Central memory CD8-positive, alpha-beta T cell (primary cell): ENCODE measurements around the gene TMEM179.
"Not testable (repeated sequence)": the region's sequence is repeated elsewhere in the genome, so short reads cannot be mapped to it uniquely, and the experiment has no call there.

ENCODE experiments used
- ATAC-seq: fragments of 150-1000 bp; cut with Tn5 transposase; replicated peaks from 2 replicates; pipeline ENCODE4 v1.10.0; 2022; ENCODE audit warnings: mild to moderate bottlenecking, moderate FRiP score, moderate number of reproducible peaks; ENCODE audit not compliant: poor library complexity, severe bottlenecking; ENCODE audit errors: extremely low read depth
- DNase-seq, 2 donors: peaks; one replicate each; pipeline ENCODE4 v3.0.0; 2021; ENCODE audit warnings: low spot score in 2 of 2
- H3K27ac Mint-ChIP-seq: one replicate; pipeline ENCODE4 v1.8.0; 2022; ENCODE audit warnings: low read depth, mild to moderate bottlenecking, moderate library complexity, mixed read lengths
- H3K27me3 Mint-ChIP-seq: one replicate; pipeline ENCODE4 v1.8.0; 2022; ENCODE audit warnings: mixed read lengths
- H3K36me3 Mint-ChIP-seq: one replicate; pipeline ENCODE4 v1.8.0; 2022; ENCODE audit warnings: mild to moderate bottlenecking, moderate library complexity, mixed read lengths; ENCODE audit not compliant: insufficient read depth
- H3K4me1 Mint-ChIP-seq: one replicate; pipeline ENCODE4 v1.8.0; 2022; ENCODE audit warnings: mixed read lengths
- H3K4me3 Mint-ChIP-seq: one replicate; pipeline ENCODE4 v1.8.0; 2022; ENCODE audit warnings: mild to moderate bottlenecking, moderate library complexity, mixed read lengths
- H3K9me3 Mint-ChIP-seq: one replicate; pipeline ENCODE4 v1.8.0; 2022; ENCODE audit warnings: mixed read lengths

The TMEM179 gene

GRCh38 chr14:104586832-104587620 lies 17.5 kb downstream of the TMEM179 start:
- Mint-ChIP-seq H3K27ac (no peak overlapping the region), H3K36me3 (peaks cover 1% of the 10 kb centered on the region), H3K9me3 (no peaks in the 10 kb centered on the region), H3K4me1 (no peaks in the 10 kb centered on the region), H3K4me3 (no peak overlapping the region), H3K27me3 (no peaks in the 10 kb centered on the region)
- DNase-seq (no peak), ATAC-seq (no peak)

DNA sequence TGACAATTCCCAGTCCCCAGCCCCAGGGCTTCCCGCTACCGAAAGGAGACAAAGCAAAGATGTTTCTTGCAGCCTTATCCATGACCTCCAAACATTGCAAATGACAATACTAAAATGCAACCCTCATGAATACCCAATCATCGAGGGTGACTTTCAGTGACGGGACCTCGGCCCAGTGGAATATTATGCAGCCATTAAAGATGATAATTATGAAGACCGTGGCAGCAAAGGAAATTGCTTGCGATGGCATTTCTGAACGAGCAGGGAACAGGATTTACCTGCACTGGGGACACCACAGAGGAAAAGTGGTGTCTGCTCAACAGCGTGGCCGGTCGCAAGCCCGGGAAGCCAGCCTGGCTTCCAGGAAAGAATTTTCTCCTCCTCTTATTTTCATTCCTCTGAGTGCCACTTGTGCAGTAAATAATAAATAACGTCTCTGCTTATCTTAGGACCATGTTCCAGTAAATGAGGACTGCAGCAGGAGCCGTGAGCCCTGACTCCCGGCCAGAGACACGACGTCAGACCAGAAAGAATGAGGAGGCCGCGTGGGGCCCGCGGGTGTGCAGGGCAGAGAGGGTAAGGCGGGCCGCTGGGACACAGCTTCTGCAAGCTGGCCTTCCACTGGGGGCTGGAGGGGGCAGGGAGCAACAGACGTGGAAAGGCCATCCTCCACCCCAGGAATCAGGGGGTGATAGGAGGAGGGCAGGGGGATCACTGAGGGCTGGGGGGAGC lies 18.4 kb downstream of the TMEM179 start:
- no peak for DNase-seq
- Mint-ChIP-seq H3K4me1 (no peaks in the 10 kb centered on the region), H3K27me3 (no peaks in the 10 kb centered on the region), H3K9me3 (no peaks in the 10 kb centered on the region), H3K4me3 (no peak overlapping the region), H3K27ac (no peak overlapping the region), H3K36me3 (peaks cover 1% of the 10 kb centered on the region)
- ATAC-seq: no peak

- ATAC-seq (no peak), DNase-seq (no peak)
- Mint-ChIP-seq H3K9me3 (no peaks in the 10 kb centered on the region), H3K4me1 (no peaks in the 10 kb centered on the region), H3K27me3 (no peaks in the 10 kb centered on the region), H3K36me3 (peaks cover 1% of the 10 kb centered on the region), H3K4me3 (no peak overlapping the region), H3K27ac (no peak overlapping the region)
These were observed 20.0 kb downstream of the TMEM179 start for GRCh38 chr14:104584557-104584956.

- no peaks in the 10 kb centered on the region for H3K27me3 Mint-ChIP-seq
- H3K4me1 Mint-ChIP-seq: no peaks in the 10 kb centered on the region
- no peak overlapping the region for H3K27ac Mint-ChIP-seq
- DNase-seq (no peak), ATAC-seq (no peak)
- H3K9me3 Mint-ChIP-seq: no peaks in the 10 kb centered on the region
- no peak overlapping the region for H3K4me3 Mint-ChIP-seq
- peaks cover 1% of the 10 kb centered on the region for H3K36me3 Mint-ChIP-seq
These were observed 20.9 kb downstream of the TMEM179 start for GRCh38 chr14:104583424-104584306.

GRCh38 chr14:104582662-104583061 lies 21.9 kb downstream of the TMEM179 start:
- ATAC-seq (no peak), DNase-seq (no peak)
- Mint-ChIP-seq H3K9me3 (no peaks in the 10 kb centered on the region), H3K4me3 (no peak overlapping the region), H3K36me3 (peaks cover 1% of the 10 kb centered on the region), H3K27ac (no peak overlapping the region), H3K4me1 (no peaks in the 10 kb centered on the region), H3K27me3 (no peaks in the 10 kb centered on the region)

DNA sequence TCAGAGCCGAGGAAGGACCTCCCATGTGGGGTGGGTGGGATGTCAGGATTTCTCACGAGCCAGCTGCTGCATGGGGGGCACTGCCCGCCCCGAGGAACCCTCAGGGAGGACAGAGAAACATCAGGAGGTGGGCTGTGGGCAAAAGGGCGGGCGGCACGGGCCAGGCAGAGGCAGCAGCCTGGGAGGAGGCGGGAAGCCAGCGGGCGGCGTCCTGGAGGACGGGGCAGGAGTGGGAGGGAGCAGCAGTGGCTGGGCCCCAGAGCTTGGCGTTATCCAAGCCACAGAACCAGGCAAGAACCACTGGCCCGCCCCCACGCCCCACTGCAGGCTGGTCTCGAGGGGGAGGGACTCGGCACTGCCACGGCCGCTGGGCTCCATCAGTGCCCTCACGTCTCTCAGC lies 22.6 kb downstream of the TMEM179 start:
- Mint-ChIP-seq H3K27me3 (no peaks in the 10 kb centered on the region), H3K27ac (no peak overlapping the region), H3K4me3 (no peak overlapping the region), H3K4me1 (no peaks in the 10 kb centered on the region), H3K9me3 (no peaks in the 10 kb centered on the region), H3K36me3 (peaks cover 1% of the 10 kb centered on the region)
- DNase-seq: no peak
- no peak for ATAC-seq

DNA sequence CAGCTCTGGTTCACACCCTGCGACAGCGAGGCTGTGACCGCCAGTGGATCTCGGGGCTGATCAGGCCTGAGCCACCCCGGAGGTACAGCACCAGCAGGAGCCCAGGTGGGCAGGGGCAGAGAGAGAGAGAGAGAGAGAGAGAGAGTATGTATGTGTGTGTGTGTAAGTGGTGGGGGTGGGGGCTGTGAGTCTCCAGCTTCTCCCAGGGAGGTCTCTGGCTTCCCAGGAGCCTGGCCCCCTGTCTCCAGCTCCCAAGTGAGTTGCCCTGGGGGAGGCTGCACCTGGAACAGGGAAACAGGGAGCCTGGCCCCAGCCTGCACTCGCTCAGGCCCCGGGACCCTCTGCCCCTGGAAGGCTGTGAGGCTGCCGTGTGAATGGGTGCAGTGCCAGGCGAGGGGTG lies 23.1 kb downstream of the TMEM179 start:
- DNase-seq: no peak
- ATAC-seq: no peak
- Mint-ChIP-seq H3K36me3 (peaks cover 1% of the 10 kb centered on the region), H3K9me3 (no peaks in the 10 kb centered on the region), H3K27ac (no peak overlapping the region), H3K27me3 (no peaks in the 10 kb centered on the region), H3K4me1 (no peaks in the 10 kb centered on the region), H3K4me3 (no peak overlapping the region)

DNA sequence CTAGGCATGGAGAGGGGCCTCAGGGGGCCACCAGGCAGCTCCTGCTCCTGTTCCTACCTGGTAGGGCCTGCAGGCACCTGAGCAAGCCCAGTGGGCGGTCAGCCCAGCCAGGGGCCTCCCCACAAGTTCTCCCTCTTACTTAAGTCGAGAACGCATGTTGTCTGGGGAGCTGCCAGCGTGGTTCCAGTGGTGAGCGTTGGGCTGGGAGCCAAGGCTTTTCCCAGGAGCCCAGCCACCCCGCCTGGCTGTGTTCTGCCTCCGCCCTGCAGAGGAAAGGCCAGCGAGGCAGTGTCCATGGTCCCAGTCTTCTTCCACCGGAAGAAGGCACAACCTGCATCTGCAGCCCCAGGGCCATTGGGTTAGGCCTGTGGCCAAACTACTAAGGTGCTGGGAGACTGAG lies 23.6 kb downstream of the TMEM179 start:
- no peak overlapping the region for H3K27ac Mint-ChIP-seq
- peaks cover 1% of the 10 kb centered on the region for H3K36me3 Mint-ChIP-seq
- no peaks in the 10 kb centered on the region for H3K27me3 Mint-ChIP-seq
- no peak for DNase-seq
- H3K4me1 Mint-ChIP-seq: no peaks in the 10 kb centered on the region
- no peak for ATAC-seq
- H3K9me3 Mint-ChIP-seq: no peaks in the 10 kb centered on the region
- H3K4me3 Mint-ChIP-seq: no peak overlapping the region

DNA sequence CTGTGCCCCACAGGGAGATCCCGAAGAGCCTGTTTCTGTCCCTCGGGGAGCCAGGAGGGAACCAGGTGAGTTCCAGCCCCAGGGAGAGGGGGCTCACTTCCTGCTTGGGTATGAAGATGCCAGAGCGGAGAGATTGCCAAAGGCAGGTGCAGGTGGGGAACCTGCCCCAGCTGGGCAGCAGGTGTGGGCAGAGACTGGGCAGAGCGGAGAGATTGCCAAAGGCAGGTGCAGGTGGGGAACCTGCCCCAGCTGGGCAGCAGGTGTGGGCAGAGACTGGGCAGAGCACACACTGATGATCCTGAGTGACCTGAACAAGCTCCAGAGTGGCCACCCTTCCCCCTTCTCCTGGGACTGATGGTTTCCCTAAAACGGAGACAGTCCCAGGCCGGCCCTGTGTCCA lies 24.6 kb downstream of the TMEM179 start:
- not testable (repeated sequence) for H3K4me3 Mint-ChIP-seq, H3K27ac Mint-ChIP-seq, ATAC-seq, H3K9me3 Mint-ChIP-seq, H3K36me3 Mint-ChIP-seq, H3K4me1 Mint-ChIP-seq, DNase-seq, H3K27me3 Mint-ChIP-seq

- no peaks in the 10 kb centered on the region for H3K27me3 Mint-ChIP-seq
- H3K36me3 Mint-ChIP-seq: peaks cover 1% of the 10 kb centered on the region
- no peaks in the 10 kb centered on the region for H3K4me1 Mint-ChIP-seq
- no peaks in the 10 kb centered on the region for H3K9me3 Mint-ChIP-seq
- H3K27ac Mint-ChIP-seq: no peak within 1 kb of the TSS
- ATAC-seq (no peak), DNase-seq (no peak)
- H3K4me3 Mint-ChIP-seq: no peak within 1 kb of the TSS
These were observed 25.1 kb downstream of the TMEM179 start, which contains the start of gene C14orf180 for GRCh38 chr14:104579507-104579906. TSS of gene C14orf180 (plus strand) at chr14:104579764. CDS start at chr14:104586431, 6,667 bp downstream.

DNA sequence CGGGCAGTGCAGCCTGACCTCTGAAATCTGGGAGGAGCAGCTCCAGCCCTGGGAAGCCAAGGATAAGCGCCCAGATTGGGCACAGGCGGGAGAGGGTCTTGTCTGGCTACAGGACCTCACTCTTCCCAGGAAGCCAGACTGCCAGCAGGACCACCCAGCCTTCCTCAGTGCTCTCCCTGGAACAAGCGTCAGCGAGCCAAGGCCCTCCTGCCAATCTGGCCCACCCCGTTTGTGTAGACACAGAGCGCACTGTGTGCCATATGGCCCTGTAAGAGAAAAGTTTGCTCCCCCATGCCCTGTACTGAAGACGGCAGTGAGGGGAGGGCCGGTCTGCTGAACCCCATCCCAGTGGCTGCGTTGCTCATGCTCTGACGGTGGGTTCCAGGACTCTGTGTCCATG lies 26.3 kb downstream of the TMEM179 start:
- no peaks in the 10 kb centered on the region for H3K36me3 Mint-ChIP-seq

DNA sequence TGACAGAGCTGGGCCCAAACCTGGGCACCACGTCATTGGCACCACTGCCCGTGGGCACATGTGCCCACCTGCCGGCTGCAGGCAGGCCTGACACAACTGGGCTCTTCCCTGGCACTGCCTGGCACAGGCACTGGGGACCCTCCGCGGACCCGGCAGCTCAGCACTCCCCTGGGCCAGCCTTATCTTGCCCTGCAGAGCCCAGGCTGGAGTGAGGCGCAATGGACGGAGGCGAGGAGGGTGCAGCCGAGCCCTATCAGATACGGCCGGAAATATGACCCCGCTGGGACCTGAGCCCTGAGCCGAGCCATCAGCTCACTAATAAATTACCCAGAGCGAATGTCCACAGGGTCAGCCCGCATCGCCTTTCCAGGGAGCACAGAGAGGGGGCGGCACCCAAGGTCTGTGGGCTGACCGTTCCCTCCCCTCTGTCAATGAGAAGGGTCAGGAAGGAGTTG lies 26.7 kb downstream of the TMEM179 start:
- ATAC-seq: no peak
- Mint-ChIP-seq H3K4me1 (no peaks in the 10 kb centered on the region), H3K27me3 (no peaks in the 10 kb centered on the region), H3K36me3 (no peaks in the 10 kb centered on the region), H3K9me3 (no peaks in the 10 kb centered on the region), H3K4me3 (no peak overlapping the region), H3K27ac (no peak overlapping the region)
- no peak for DNase-seq

More for the DNA sequence above, 26.3 kb downstream of the TMEM179 start:
- no peak overlapping the region for H3K27ac Mint-ChIP-seq
- no peak for ATAC-seq
- no peaks in the 10 kb centered on the region for H3K9me3 Mint-ChIP-seq
- H3K4me1 Mint-ChIP-seq: no peaks in the 10 kb centered on the region
- no peaks in the 10 kb centered on the region for H3K27me3 Mint-ChIP-seq
- no peak overlapping the region for H3K4me3 Mint-ChIP-seq
- no peak for DNase-seq
